Right hindlimb (tissue), 1 donor: ENCODE data around the gene ZNF326.
"Not testable (repeated sequence)": the region's sequence is repeated elsewhere in the genome, so short reads cannot be mapped to it uniquely, and the experiment has no call there.

Experiments used
- DNase-seq: peaks from one replicate; pipeline ENCODE4 v3.0.0-alpha.2; 2018

The ZNF326 gene

DNA sequence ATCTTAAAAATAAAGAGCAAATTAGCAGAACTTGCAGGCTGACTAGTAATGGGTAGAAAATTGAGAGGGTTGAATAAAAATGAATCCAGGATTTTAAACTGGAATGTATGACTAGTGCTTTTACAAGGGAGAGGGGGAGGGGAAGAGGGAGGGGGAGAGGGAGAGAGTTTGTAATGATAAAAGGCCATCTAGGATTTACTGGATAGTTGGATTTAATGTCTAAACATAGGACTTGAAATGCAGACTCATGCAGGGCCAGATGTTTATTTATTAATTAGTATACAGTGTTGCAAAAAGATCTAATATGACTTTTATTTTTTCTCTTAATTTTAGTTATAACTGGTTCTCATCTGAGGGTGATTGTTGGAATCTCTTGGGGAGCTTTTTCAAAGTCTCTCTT is 4.3 kb downstream of the ZNF326 start:
- DNase-seq: no peak

DNA sequence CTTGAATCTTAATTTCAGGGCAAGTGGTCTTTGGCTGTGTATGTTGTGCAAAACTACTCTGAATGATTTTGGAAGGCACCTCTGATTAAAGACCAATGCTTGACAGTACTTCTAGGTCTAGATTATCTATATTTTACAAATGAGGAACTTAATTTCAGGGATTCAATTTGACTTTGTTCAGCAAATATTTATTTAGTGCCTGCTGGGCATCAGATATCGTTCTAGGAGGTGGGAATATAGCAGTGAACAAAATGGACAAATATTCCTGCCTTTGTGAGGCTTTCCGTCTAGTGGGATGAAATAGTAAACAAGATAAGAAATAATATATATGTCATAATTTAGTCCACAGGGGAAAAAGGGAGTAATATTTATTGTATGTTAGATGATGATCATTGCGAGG is 4.7 kb downstream of the ZNF326 start:
- no peak for DNase-seq

DNA sequence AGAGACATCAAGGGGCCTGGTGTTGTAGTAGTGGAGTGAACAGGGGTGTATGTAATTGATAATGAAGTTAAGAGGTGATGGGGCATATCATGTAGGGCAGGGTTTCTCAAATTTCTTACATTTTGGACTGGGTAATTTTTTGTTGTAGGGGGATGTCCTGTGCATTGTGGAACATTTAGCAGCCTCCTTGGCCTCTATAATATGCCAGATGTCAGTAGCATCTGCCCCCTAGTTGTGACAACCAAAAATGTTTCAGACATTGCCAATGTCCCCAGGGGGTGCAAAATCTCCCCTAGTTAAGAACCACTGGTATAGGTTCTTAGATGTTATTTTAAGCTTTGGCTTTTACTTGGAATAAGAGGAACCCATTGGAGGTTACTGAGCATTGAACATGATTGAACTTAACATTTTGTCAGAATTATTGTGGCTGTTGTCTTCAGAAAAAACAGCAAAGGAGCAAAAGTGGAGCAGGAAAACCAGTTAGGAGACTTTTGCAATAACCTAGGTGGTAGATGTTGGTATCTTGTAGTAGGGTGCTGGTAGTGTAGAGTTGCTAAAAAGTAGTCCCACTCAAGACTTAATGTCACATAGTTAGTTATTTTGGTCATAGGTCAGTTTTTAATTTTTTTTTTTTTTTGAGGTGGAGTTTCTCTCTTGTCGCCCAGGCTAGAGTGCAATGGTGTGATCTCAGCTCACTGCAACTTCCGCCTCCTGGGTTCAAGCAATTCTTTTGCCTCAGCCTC is 6.2 kb downstream of the ZNF326 start:
- DNase-seq: no peak

DNA sequence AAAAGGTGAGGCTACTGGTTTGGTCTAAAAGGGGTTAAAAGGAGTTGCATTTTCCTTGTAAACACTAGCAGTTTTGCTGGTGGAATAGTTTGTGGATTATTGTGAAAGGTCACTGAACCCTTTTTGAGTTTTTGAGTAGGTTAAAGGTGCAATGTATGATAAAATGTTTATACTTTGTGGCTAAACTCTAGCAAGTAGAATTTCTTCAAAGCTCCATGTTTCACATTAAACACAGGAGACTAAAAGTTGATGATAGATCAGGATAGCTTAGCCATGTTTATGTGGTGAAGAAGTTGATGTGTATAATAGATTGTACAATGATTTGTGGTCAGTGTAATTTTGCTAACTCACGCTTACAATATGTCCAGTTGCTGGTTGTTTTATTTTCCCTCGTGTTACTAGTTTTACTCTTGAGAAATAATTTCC is 13.1 kb downstream of the ZNF326 start:
- DNase-seq: no peak

DNA sequence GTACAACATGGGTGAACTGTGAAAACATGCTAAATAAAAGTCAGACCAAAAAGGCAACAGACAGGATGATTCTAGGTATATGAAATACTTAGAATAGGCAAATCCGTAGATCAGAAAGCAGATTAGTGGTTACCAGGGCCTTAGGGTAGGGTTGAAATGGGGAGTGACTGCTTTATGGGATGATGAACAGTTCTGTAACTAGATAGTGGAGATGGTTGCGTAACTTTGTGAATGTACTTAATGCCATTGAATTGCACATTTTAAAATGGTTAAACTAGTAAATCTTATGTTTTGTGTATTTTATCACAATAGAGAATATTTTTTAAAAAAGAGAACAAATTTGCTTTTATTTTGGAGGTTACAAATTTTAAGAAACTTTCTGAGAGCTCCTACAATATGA is 17.4 kb downstream of the ZNF326 start:
- DNase-seq: no peak

DNA sequence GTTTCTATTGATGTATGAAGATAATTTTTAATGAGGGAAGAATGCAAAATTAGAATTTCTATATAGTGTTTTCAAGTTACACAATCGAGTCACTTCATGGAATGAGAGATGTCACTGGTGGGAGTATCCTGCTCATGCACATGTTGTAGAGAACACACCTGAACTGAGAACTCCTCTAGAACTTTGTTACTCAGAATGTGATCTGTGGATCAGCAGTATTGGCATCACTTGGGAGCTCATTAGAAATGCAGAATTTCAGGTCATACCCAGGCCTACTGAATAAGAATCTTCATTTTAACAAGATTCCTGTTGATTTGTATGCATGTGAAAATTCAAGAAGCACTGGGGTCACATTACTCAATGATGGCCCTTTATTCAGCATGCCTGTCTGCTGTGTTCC is 28.8 kb downstream of the ZNF326 start:
- DNase-seq: no peak

DNA sequence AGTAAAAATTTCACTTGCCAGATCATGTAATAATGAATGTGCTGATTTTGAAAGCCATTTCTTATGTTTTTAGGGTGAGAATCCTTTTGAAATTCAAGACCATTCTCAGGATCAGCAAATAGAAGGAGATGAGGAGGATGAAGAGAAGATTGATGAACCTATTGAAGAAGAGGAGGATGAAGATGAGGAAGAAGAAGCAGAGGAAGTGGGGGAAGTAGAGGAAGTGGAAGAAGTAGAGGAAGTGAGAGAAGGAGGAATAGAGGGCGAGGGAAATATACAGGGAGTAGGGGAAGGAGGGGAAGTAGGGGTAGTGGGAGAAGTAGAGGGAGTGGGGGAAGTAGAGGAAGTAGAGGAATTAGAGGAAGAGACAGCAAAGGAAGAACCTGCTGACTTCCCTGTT is 32.4 kb downstream of the ZNF326 start:
- no peak for DNase-seq

DNA sequence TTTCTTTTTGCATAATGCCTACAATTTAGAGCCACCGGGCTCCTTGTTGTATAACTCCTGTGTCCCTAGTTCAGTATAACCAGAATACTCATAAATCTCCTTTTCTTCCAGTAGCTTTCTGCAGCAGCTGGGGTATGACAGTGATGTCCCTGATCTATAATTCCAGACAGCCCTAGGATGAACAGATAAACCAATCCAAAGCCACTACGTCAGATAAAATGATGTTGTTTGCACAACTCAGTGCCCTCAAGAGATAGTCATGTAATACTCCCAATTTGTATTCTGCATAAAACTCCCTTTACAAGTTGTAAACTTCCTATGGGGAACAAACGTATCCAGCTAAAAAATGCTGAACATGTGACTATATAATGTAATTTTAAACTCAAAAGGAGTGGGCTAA is 44.7 kb downstream of the ZNF326 start:
- no peak for DNase-seq

DNA sequence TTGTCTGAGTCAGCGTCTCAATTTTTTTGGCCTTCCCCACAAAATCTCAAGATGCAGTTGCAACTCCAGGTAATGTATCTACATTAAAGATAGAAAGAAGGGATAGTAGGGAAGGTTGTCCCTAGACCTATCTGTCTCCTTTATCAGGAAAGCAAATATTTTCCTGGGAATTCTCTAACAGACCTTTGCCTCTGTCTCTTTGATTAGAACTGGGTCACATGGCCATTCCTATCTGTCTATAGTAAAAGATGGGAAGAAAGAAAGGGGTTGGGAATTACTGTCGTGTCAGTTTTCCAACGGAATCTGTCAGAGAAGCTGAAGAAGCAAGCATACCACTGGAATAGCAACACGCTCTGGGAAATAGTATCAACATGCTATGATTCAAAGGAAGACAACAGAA is 48.7 kb downstream of the ZNF326 start:
- DNase-seq: no peak

DNA sequence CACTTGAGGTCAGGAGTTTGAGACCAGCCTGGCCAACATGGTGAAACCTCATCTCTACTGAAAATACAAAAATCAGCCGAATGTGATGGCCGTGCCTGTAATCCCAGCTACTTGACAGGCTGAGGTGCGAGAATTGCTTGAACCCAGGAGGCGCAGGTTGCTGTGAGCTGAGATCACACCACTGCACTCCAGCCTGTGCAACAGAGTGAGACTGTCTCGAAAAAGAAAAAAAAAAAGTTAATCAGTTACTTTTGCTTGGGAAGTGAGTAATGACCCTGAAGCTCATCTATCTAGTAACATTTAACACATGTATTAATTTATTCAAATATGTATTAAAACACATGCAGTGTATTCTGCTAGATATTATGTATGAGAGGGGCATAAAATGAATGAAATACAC is 49.4 kb downstream of the ZNF326 start:
- no peak for DNase-seq

DNA sequence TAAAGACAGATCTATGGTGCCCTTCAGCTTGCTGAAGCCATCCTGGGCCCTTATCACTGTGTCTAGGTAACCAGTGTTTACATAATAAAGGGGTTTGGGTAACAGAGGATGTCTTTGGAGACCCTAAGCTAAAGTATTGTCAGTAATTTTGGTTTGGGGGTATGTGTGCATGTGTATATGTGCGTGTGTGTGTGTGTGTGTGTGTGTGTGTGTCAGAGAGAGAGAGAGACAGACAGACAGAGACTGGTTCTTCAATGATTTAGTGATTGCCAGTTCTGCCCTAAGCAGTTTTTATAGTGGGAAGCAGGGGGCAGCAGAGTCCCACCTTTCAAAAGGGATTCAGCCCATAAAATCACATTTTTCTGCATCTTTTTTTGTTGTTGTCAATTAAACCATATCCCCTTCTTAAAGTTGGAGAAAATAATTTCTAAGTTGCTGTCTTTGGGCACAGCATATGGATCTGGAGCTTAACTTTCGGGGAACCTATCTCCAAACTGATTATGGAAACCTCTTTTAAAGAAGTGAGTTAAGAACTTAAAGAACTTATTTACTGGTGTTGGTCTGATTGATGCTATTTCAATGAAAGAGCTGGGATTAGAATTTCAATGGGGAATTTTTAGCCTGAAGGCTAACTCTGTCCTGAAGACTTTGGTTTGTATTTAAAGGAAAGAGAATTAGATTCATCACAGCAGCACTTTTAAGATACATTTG is 51.1 kb downstream of the ZNF326 start:
- DNase-seq: peak; percentile 29

DNA sequence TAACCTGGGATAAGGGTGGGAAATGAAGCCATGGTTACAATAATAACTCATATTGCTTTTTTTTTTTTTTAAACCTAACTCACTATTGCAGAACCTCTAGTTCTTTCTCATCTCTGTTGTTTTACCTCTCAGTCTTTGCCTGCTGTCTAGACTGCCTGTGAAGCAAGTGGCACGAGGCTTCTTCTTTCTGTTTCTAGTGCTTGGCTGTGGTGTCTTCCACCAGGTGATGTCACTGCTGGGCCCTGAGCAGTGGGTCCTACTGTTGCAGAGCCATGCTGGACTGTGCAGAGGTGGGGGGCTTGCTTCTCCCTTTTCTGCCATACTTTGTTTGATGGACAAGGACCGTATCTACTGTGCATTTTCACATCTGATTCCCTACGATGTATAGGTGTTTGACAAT is 51.7 kb downstream of the ZNF326 start:
- DNase-seq: no peak

DNA sequence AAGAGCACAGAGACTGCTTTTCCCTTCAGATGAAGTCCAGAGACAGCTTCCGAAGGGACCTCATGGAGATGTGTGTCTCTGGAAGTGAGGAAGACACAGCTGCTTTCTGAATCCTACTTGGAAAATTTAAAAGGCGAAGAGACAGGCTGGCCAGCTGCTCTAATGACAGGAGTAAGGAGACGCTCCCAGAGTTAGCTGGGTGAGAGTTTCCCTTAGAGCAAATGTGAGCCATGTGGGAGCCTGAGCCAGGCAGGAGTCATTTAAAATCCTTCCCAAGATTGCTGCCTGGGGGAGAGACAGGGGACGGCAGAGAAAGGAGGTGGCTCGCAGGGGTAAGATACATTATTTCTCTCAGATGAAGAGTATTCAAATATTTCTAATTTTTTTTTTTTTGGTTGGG is 53.1 kb downstream of the ZNF326 start:
- no peak for DNase-seq

DNA sequence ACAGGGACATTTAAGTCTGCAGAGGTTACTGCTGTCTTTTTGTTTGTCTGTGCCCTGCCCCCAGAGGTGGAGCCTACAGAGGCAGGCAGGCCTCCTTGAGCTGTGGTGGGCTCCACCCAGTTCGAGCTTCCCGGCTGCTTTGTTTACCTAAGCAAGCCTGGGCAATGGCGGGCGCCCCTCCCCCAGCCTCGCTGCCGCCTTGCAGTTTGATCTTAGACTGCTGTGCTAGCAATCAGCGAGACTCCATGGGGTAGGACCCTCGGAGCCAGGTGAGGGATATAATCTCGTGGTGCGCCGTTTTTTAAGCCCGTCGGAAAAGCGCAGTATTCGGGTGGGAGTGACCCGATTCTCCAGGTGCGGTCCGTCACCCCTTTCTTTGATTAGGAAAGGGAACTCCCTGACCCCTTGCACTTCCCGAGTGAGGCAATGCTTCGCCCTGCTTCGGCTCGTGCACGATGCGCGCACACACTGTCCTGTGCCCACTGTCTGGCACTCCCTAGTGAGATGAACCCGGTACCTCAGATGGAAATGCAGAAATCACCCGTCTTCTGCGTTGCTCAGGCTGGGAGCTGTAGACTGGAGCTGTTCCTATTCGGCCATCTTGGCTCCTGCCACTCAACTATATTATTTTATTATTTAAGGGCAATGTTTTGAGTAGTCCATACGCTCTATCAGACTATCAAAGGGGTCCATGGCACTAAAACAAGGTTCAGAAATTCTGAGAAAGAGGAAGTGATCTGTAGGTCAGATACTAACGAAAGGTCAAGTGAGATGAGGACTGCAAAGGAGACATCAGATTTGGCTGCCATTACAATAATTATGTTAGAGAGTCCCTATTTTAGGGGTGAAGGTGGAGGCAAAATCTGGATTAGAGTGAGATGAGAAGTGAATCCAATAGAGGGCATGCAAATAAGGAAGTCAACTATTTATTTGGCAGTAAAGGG is 68.1 kb downstream of the ZNF326 start:
- DNase-seq: not testable (repeated sequence)

DNA sequence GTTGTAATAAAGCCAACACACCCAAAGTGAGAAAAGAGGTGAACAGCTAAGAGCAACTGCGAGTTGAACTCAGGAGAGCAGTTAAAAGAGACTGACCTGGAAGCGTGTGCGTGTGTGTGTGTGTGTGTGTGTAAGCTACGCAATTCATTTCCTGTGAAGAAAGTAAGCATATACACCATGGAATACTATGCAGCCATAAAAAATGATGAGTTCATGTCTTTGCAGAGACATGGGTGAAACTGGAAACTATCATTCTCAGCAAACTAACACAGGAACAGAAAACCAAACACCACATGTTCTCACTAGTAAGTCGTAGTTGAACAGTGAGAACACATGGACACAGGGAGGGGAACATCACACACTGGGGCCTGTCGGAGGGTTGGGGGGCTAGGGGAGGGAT is 69.2 kb downstream of the ZNF326 start:
- not testable (repeated sequence) for DNase-seq

DNA sequence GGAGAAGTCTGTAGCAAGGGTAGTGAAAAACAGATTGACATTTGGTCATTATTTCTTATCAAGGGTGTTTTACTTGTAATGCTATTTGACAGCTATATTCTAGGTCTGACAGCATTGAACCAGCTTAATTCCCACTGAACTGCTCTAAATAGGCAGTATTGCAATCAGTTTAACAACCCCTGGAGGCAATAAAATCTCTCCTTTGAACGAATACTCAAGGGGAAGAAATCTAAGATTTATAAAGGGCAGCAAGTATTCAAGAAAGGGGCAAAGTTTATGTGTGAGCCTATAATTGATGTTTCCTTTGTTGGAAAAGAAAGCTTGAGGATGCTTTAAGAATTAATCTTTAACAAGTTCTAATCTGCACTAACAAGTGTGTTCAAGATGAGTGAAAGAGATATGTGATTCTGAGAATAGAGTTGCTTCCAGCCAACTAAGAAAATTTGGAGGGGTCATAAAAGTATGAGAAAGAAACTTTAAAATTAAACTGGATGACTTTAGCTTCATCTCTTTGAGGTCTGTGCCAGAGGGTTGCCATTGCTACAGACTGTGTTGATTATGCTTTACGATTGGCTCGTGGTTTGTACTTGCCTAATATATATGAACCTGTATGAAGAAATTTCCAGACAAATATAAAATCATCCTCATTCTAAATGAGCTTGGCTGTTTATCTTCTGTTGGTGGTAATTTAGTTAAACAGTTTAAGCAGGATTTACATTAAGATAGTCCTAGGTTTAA is 72.5 kb downstream of the ZNF326 start:
- no peak for DNase-seq

DNA sequence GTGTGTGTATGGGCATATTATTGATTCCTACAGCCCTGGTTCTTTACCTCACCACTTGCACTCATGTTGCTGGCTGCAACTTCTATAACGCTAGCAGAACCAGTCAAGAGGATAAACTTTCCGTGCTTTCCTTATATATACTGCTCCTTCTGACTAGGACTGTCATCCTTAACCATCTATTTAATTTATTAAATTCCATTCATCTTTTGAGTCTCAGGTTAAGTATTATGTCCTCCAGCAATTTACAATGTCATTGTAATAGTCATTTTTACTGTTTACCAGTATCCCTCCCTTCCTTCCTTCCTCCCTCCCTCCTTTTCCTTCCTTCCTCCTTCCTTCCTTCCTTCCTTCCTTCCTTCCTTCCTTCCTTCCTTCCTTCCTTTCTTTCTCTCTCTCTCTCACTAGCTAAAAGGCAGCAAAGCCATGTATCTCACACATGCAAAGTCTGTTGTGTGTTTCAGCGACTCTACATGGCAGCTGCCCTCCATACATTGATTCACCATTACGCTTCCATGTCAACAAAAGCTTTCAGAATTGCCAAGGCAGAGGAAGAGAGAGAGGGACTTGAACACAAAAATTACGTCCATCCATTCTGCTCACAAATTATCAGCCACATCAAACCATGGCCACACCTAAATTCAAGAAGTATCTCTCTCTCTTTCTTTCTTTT is 73.8 kb downstream of the ZNF326 start:
- no peak for DNase-seq

DNA sequence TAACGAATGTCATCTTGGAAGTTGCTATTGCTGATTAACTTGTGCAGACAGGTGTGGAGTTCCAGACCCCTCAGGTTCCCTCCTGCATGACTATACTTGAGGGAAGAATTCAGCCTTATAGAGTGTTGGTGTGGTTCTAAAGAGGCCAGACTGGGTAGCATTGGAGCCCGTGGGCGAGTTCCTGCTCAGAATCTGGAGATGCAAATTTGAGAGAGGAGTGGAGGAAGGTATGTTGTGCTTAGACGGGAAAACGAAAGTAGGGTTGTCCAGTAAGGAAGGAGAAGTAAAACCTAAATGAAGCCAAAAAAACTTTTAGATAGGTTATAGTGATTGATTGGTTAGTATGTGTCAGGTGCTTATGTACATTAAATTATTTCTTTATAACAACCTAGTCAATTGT is 79.2 kb downstream of the ZNF326 start:
- DNase-seq: no peak

DNA sequence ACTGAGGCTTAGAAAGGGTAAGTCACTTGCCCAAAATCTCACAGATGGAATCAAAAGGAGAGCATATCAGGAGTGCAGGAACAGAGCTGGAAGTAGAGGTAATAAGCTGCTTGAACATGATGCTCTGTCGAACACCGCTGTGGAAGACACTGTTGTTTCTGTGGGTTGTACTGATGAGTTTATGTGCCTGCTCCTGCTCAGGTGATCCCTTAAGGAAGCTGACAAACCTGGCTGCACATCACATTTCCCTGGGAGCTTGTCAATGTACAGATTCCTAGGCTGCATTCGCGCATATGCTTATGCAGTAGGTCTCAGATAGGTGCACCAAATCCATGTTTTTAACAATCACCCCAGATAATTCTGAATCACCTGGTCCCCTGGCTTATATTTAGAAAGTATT is 79.7 kb downstream of the ZNF326 start:
- no peak for DNase-seq

DNA sequence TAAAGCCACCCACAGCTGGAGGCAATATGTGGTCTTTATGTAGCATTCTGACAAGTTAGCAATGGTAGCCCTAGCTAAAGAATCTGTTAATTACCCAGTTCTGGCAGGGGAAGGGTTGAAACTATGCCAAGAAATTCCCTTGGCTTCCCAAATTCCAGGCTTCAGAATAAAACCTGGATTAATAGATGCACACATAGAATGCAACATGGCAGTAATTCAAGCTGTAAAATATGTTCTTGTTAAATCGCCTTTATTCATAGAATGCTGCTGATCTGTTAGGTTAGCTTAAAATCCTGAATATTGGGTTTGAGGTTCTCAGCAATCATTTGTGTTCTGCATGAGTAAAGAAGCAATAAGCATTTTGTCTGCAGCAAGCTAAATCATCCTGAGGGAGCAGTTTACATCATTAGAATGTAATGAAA is 80.1 kb downstream of the ZNF326 start:
- no peak for DNase-seq

DNA sequence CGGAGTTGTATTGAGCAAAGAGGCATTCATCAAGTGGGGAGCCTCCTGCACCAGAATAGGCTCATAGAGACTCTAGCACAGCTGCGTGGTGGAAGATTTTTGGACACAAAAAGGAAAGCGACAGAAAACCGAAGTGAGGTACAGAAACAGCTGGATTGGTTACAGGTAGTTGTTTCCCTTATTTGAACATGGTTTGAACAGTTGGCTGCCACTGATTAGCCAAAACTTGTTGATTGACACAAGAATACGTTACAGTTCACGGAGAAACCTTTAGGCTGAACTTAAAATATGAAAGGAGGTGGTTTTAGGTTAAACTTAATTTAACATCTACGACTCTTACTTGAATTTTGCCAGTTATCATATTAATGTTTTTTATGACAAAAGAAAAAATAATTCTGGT is 89.1 kb downstream of the ZNF326 start:
- no peak for DNase-seq
